ENCODE results near the gene TRAFD1. TPM values are rescaled to one million over a fixed set of nuclear protein-coding genes. Genes with fewer than 3 reads are reported as not detected.

TRAFD1 gene
- total and polyA plus RNA-seq, 9 of the 15 experiments (the other 6 are each of a cell fraction or from before 2014, with no cell fraction given), result 41.3 to 85.5 (median 54.5) TPM

GRCh38 chr12:112116232-112117060 is 8.9 kb upstream of the TRAFD1 start (continued):
- TF ChIP-seq, protein P1, sequence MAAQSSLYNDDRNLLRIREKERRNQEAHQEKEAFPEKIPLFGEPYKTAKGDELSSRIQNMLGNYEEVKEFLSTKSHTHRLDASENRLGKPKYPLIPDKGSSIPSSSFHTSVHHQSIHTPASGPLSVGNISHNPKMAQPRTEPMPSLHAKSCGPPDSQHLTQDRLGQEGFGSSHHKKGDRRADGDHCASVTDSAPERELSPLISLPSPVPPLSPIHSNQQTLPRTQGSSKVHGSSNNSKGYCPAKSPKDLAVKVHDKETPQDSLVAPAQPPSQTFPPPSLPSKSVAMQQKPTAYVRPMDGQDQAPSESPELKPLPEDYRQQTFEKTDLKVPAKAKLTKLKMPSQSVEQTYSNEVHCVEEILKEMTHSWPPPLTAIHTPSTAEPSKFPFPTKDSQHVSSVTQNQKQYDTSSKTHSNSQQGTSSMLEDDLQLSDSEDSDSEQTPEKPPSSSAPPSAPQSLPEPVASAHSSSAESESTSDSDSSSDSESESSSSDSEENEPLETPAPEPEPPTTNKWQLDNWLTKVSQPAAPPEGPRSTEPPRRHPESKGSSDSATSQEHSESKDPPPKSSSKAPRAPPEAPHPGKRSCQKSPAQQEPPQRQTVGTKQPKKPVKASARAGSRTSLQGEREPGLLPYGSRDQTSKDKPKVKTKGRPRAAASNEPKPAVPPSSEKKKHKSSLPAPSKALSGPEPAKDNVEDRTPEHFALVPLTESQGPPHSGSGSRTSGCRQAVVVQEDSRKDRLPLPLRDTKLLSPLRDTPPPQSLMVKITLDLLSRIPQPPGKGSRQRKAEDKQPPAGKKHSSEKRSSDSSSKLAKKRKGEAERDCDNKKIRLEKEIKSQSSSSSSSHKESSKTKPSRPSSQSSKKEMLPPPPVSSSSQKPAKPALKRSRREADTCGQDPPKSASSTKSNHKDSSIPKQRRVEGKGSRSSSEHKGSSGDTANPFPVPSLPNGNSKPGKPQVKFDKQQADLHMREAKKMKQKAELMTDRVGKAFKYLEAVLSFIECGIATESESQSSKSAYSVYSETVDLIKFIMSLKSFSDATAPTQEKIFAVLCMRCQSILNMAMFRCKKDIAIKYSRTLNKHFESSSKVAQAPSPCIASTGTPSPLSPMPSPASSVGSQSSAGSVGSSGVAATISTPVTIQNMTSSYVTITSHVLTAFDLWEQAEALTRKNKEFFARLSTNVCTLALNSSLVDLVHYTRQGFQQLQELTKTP (IDR thresholded peaks at IDR 0.05; ENCODE audit: low read depth in 1 of 2, partially characterized antibody in 2 of 2), result peak in 1 of 2 experiments; percentile 88
- TF ChIP-seq BCLAF1 (IDR thresholded peaks at IDR 0.05; ENCODE audit: borderline replicate concordance in 1 of 2, control insufficient read depth in 1 of 2, low read depth in 2 of 2, low read length in 1 of 2) (0 out of 4 replicates have a peak, but pooled peaks of 1 of the 2 experiments have one; percentile 67), RCOR1 (IDR thresholded peaks at IDR 0.05; ENCODE audit: borderline replicate concordance in 1 of 2, low read depth in 2 of 2, low read length in 2 of 2) (peak in 1 of 2 experiments; percentile 91; a peak in 2 of 4 replicates), RNF2 (IDR thresholded peaks at IDR 0.05) (peak; percentile 77; the same call in 1 of the 2 replicates), L3MBTL2 (IDR thresholded peaks at IDR 0.05) (peak; percentile 67), IFI16 (CRISPR knock-in tag; IDR thresholded peaks at IDR 0.05) (0 out of 2 replicates have a peak, but pooled peaks have one; percentile 46), KDM5B (IDR thresholded peaks at IDR 0.05; ENCODE audit: insufficient replicate concordance, low read depth, low read length) (peak; percentile 57), ELF1 (tag; IDR thresholded peaks at IDR 0.05) (0 out of 2 replicates have a peak, but pooled peaks have one; percentile 41), PPARD (CRISPR knock-in tag; IDR thresholded peaks at IDR 0.05) (no peak), NR1H2 (CRISPR knock-in tag; IDR thresholded peaks at IDR 0.05) (no peak), TOE1 (IDR thresholded peaks at IDR 0.05; ENCODE audit: borderline replicate concordance) (0 out of 2 replicates have a peak, but pooled peaks have one; percentile 28), TOE1 (CRISPR knock-in tag; IDR thresholded peaks at IDR 0.05; ENCODE audit: borderline replicate concordance, low read depth) (no peak), MECOM (CRISPR knock-in tag; IDR thresholded peaks at IDR 0.05) (no peak), ZNF644 (tag; IDR thresholded peaks at IDR 0.05; ENCODE audit: low read depth) (peak; percentile 69), ZBED1 (IDR thresholded peaks at IDR 0.05) (peak; percentile 75; the same call in 1 of the 2 replicates), GABPB1 (CRISPR knock-in tag; IDR thresholded peaks at IDR 0.05) (no peak), HDAC2 (IDR thresholded peaks at IDR 0.05) (peak; percentile 82), SNRNP70 (optimal IDR thresholded peaks at IDR 0.05; ENCODE audit: low read depth, low read length) (no peak)
- TF ChIP-seq, protein P2, sequence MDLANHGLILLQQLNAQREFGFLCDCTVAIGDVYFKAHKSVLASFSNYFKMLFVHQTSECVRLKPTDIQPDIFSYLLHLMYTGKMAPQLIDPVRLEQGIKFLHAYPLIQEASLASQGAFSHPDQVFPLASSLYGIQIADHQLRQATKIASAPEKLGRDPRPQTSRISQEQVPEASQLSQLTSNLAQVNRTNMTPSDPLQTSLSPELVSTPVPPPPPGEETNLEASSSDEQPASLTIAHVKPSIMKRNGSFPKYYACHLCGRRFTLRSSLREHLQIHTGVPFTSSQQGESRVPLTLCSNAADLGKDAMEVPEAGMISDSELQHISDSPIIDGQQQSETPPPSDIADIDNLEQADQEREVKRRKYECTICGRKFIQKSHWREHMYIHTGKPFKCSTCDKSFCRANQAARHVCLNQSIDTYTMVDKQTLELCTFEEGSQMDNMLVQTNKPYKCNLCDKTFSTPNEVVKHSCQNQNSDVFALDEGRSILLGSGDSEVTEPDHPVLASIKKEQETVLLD (IDR thresholded peaks at IDR 0.05), result 0 out of 2 replicates have a peak, but pooled peaks have one; percentile 12
